Measurements from ENCODE around the gene NXT1. TPM values are rescaled to one million over a fixed set of nuclear protein-coding genes. Genes with fewer than 3 reads are reported as not detected.
"Not testable (repeated sequence)": the region's sequence is repeated elsewhere in the genome, so short reads cannot be mapped to it uniquely, and the experiment has no call there.

The NXT1 gene
- polyA plus RNA-seq, 1 donor, result 17.2 TPM

DNA sequence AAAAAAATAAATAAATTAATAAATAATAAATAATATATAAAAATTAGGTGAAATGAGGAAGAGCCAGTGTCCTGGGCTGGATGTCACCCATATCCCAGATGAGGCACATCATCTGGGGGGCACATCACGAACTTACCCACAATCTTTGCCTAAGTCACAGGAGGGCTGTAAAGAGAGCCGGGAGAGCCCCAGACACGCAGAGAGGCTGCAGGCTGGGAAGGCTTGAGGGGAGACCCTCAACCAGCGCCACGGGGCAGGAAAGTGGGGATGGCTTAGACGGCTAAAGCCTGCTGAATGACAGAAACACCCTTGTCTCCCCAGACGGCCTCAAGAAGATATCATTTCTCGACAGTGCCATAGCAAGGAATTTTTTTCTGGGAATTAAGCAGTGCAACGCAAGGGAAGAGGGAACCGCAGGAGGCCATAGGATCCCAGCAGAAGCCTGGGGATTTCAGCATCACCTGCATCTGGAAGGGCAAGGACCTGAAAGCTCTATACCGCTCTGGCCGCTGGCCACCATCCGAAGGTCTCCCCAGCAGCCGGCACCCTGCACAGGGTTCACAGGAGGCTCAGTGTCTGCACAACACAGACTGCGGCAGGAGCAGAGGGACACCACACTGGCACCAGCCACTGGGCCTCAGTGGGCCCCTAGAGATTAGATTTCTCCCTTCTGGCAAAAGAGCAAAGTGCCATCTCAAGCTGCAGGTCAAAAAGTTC, 22.8 kb upstream of the NXT1 start:
- no peak for DNase-seq

GRCh38 chr20:23331450-23332350, 18.9 kb upstream of the NXT1 start:
- DNase-seq, result no peak

DNA sequence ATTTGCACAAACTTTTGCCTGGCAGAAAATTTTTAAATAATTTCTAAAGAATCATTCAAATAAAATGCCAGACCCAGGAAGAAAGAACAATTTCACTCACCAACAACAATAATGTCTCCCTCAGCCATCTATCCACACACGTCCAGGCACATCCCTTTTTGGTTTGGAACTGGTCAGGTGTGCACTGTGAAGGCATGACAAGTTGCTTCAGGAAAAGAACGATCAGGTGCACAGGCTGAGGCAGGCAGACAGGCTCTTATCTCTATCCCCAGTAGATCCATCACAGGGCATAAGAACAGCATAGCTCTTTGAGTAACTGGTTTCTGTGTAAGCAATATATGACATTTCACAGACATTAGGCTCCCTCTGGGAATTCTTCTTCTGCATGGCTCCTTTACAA, 18.1 kb upstream of the NXT1 start:
- DNase-seq, result no peak

- no peak for DNase-seq
Measured at GRCh38 chr20:23334111-23334510, 16.5 kb upstream of the NXT1 start.

DNA sequence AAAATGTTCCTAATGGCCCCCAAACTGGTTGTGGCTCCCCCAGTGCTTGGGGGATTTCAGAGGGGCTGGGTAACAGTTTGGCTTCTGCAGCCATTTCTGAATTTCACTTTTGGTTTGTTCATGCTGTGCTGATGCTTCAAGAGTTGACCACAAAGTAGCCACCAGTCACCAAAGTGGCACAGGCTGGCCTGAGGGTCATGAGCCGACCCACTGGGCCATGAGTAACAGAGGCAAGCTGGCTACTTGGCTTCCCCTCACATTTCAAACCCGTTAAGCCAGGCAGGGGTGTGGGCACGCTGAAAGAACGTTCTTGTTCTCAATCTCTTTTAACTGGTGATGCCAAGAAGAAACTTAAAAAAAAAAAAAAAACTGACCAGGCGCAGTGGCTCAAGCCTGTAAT, 15.1 kb upstream of the NXT1 start:
- no peak for DNase-seq

DNA sequence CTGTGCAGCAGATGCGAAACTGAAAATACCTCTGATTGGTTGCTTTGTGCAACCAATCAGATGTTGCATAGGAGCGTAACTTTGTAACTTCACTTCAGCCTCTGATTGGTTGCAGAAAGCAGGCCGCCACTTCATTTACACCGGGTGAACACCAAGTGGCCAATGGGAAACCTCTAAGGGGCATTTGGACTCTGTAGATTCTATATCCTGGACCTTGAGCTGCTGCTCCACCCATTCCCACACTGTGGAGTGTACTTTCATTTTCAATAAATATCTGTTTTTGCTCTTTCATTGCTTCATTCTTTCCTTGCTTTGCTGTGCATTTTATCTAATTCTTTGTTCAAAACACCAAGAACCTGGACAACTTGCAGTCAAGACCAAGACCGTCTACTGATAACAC, 14.1 kb upstream of the NXT1 start:
- DNase-seq, result no peak

GRCh38 chr20:23337312-23337711, 13.3 kb upstream of the NXT1 start:
- no peak for DNase-seq

- DNase-seq, result no peak
Measured at GRCh38 chr20:23339986-23340385, 10.6 kb upstream of the NXT1 start.

- peak; percentile 55 for DNase-seq
Measured at GRCh38 chr20:23340524-23340923, 10.1 kb upstream of the NXT1 start.

GRCh38 chr20:23341073-23341472, 9.5 kb upstream of the NXT1 start:
- no peak for DNase-seq

DNA sequence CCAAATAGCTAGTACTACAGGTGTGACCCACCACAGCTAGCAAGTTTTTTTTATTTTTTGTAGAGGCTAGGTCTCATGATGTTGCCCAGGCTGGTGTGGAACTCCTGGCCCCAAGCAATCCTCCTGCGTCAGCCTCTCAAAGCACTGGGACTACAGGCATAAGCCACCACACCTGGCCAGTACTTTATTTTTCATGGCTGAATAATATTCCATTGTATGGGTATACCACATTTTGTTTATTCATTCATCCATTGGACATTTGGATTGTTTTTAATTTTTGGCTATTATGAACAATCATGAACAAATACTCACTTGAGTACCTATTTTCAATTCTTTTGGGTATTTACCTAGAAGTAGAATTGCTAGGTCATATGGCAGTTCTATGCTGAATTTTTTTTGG, 7.0 kb upstream of the NXT1 start:
- DNase-seq, result no peak

- no peak for DNase-seq
Measured at GRCh38 chr20:23344336-23344735, 6.3 kb upstream of the NXT1 start.

DNA sequence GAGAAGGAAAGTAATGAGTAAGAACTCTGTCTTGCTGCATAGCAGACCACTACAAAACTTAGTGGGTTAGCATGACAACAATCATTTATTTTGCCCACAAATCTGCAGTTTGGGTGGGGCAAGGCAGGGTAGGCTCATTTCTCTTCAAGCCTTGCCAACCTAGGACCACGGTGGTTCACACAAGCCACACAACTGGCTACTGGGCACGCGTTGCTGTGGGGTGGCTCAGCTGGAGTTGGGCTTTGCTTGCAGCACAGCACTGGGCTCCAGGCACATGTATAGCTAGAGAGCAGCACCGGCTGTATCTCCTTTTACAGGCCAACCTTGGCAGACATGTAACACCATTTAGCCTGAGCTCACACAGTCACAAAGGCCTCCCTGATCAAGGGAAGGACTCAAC, 4.6 kb upstream of the NXT1 start:
- no peak for DNase-seq

GRCh38 chr20:23347791-23348190, 2.8 kb upstream of the NXT1 start:
- no peak for DNase-seq

DNA sequence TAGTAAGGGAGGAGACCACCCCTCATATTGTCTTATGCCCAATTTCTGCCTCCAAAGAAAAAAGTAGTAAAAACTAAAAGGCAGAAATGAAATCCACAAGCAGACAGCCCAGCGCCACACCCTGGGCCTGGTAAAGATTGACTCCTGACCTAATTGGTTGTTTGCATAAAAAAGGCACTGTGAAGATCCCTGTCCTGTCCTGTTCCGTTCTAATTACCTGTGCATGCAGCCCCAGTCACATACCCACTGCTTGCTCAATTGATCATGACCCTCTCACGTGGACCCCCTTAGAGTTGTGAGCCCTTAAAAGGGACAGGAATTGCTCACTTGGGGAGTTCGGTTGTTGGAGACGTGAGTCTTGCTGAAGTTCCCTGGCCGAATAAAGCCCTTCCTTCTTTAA, 2.1 kb upstream of the NXT1 start:
- not testable (repeated sequence) for DNase-seq

- DNase-seq, result peak; percentile 79
Measured at GRCh38 chr20:23349338-23350195, 1.0 kb upstream of the NXT1 start.

DNA sequence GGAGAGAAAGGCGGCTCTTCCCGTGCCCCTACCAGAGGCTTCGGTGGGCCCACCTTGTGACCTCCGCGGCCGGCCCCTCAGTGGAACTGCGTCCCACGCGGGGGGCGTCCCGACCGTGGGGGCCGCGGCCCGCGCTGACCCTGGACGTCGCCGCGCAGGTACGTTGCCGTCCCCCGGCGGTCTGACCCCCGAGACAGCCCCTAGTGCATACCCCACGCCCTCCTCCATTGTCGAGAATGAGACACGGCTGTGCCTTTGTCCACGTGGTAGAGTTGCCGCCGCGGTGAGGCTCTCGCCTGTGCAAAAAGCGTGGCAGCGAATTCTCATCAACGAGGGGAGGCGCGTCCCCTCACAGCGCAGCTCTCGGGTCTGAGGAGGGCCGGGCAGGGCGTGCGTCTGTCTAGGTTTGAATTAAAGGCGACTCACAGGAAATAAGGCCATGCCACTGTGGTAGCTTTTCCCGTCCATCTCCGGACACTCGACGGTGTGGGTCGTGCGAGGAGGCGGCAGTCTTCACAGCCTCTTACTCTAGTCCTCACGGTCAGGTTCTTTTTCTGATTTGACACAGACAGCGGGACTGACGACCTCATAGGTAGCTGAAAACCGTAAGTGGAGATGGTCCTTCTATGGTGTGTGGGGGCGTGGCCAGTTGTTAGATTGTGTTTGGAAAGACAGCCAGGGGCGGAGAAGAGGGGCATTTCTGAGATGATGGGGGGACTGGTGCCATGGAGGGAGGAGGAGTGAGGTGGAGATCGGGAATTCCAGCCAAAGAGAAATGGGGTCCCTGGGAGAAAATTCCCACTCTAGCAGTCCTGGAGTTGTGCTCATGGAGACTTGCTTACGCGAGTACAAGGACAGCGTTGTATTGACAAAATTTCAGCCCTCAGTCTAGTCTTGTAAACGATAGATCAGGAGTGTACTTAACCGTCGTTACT, 580 bp downstream of the NXT1 start:
- peak; percentile 44 for DNase-seq

- DNase-seq, result no peak
Measured at GRCh38 chr20:23356203-23356602, 5.6 kb downstream of the NXT1 start.

GRCh38 chr20:23357767-23358562, 7.4 kb downstream of the NXT1 start:
- DNase-seq, result peak; percentile 99

GRCh38 chr20:23358563-23358906, 7.9 kb downstream of the NXT1 start:
- no peak for DNase-seq

Measured in left kidney (tissue), 2 donors.